ENCODE data around the gene TWF2.

The TWF2 gene

GRCh38 chr3:52256622-52257021 is 17.7 kb upstream of the TWF2 start:
- DNase-seq = no peak

GRCh38 chr3:52256159-52256558 is 17.2 kb upstream of the TWF2 start:
- no peak for DNase-seq

DNA sequence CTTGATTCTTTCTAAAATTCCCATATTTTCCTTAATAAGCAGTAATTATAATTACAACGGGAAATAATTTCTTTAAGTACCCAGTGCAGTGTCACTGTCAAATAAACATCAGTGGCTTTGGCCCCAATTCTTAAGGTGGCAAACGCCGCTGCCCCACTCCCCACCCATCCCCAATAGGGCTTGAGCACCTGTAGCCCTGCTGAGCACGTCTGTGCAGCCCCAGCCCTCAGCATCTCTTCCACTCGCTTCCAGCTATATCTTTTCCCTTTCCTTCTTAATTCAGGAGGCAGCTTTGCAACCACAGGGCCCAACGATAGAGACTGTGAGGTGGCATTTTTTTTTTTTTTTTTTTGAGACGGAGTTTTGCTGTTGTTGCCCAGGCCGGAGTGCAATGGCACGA is 15.7 kb upstream of the TWF2 start:
- no peak for DNase-seq

- DNase-seq = peak; percentile 78
Observed at GRCh38 chr3:52253314-52254304, 14.7 kb upstream of the TWF2 start.

GRCh38 chr3:52250122-52250521 is 11.2 kb upstream of the TWF2 start:
- DNase-seq = no peak

GRCh38 chr3:52249683-52250082 is 10.7 kb upstream of the TWF2 start:
- DNase-seq = no peak

DNA sequence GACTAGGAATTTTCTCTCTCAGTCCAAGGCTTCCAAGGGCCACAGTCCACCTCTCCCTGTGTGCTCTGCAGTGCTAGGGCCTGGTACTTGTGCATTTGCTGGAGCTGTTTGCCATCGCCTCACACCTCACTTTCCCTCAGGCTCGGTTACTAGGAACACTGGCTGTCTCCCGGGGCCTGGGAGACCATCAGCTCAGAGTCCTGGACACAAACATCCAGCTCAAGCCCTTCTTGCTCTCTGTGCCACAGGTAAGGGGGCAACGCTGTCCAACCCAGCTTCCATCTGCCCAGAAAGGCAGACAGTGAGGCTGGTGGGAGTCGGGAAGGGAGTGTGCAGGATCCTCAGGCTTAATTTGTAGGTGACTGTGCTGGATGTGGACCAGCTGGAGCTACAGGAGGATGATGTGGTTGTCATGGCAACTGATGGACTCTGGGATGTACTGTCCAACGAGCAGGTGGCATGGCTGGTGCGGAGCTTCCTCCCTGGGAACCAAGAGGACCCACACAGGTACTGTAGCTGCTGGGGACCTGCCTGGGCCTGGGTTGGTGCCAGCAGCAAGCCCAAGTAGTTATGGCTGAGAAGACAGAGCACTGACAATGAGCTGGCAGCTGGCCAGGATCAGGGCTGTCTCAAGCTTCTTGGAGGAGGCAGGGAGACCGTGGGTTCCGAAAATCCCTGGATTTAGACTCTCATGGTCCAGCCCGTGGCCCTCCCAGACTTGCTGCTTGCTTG is 10.0 kb upstream of the TWF2 start:
- DNase-seq = no peak

GRCh38 chr3:52248165-52248541 is 9.2 kb upstream of the TWF2 start:
- no peak for DNase-seq

DNA sequence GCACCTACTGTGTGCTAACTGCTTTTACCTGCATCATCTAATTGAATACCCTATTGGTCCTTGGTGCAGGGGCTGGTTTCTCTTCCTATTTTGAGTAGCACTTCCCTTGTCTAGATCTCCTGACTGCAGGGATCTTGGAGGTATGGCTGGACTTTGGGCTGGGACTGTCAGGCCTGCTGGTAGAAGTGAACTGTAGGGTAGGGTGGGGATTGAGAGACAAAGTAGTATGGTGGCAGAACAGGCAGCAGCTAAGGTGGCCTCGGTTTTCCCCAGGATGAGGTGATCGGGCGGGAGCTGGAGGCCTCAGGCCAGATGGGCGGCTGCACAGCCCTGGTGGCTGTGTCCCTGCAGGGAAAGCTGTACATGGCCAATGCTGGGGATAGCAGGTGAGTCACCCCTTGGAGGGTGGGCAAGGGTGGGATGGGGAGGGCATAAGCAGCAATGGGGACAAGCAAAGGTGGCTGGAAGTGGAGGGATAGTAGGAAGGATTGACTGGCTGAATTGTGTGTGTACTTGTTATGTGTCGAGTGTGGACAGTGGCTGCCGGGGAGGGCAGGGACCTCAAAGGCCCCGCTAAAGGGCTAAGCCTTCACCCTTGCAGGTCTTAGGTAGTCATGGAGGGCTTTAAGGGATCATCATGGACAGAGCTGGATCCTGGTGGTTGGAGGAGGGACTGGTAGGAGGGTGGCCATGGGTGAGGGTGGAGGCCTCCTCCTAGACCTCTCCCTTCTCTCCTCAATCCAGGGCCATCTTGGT is 8.6 kb upstream of the TWF2 start:
- peak; percentile 0 for DNase-seq

DNA sequence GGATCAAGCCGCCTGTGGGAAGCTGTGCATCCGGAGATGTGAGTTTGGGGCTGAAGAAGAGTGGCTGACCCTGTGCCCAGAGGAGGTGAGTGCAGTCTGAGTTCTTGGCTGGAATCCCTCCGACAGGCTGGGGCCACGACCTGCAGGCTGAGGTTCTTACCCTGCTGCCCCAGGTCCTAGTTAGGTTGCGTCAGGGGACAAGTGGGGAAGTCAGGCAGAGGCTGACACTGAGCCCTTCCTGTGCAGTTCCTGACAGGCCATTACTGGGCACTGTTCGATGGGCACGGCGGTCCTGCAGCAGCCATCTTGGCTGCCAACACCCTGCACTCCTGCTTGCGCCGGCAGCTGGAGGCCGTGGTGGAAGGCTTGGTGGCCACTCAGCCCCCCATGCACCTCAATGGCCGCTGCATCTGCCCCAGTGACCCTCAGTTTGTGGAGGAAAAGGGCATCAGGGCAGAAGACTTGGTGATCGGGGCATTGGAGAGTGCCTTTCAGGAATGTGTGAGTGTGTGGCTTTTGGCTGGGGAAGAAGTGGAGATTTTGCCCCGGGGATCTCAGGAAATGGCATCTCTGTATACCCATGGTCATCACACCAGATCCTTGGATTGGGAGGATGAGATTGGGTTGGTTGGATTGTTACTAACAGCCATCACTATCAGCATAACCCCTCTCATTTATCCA is 7.9 kb upstream of the TWF2 start:
- peak; percentile 13 for DNase-seq

DNA sequence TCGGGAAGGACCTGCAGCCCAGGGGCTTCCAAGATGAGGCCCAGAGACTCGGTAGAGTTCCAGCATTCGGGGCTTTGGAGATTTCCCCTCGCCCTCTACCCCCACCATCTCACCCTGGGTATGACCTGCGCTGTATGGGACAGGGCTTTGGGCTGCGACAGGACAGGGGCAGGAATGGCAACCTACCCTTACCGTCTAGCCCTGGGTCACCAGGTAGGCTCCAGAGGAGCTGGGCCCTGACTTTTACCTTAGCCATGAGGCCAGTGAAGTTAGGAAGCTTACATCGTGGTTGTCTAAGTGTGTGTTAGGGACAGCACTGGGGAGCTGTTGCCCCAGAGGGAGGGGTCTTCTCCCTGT is 7.3 kb upstream of the TWF2 start:
- DNase-seq = no peak

DNA sequence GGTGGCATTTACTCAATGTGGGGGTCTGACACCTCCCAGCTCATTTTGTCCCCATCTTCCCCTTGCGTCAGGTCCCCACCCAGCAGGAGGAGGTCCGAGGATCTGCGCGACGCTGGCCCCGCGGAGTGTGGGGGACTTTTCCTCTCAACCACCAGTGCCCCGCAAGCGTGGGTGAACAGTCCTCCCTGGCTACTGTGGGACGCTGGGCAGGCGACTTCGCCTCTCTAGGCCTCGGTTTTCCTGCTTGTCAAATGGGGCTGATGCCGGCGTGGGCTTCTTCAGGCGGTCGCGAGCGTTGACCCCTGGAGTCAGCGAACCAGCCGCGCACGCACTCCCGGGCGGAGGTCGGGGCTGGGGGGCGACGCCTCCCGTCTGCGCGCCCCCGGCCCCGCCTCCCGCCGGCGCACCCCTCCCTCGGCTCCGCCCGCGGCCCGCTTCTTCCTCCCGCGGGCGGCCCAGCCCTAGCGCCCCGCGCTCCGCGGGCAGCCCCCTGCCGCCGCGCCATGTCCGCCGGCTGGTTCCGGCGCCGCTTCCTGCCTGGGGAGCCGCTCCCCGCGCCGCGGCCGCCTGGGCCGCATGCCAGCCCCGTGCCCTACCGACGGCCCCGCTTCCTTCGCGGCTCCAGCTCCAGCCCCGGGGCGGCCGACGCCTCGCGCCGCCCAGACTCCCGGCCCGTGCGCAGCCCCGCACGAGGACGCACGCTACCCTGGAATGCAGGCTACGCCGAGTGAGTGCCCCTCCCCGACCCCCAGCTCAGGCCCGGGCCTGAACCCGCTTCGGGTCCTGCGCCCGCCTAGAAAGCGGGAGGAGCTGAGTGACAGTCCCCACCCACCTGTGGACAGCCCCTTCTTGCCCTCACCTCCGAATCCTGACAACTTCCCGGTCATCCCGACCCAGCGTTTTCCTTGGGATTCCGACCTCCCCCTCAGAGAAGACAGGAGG is 6.6 kb upstream of the TWF2 start, which contains the start of gene PPM1M:
TSS of gene PPM1M (plus strand) at position 438 of the 942 bp plus-strand sequence. CDS start at position 504, 66 bp downstream.
- peak; percentile 65 for DNase-seq

DNA sequence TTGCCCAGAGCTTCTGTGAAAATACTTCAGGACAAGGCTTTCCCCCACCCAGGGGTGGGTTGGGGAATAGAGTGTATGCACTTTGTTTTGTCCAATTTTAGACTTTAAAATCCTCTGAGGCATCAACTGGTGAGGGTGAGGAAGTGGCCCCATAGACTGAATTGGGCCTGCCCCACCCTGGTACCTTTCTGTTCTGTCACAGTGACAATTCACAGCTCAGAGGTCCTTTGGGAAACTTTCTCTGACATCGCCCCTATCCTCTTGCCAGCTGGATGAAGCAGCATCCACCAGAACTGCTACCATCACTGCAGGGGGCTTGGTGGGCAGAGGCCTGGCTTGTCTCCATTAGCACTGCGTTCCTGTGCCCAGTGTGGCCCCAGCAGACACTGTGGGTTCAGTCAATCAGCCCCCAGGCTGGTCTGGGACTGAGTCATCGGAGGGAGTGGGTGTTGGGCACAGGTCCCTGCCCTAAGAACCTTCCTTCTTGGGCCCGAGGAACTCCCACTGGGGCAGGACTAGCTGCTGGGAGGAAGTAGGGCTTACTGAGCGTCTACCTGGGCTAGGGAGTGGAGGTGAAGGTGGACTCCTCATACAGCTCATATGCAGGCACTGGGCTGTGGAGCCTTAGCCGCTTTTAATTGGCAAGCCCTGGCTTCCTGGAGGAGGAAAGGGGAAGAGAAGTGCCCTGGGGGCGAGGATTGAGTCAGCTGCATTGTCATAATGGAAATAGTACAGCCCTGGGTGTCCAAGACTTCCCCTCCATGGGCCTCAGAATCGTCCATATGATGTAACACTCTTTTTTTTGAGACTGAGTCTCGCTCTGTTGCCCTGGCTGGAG is 5.1 kb upstream of the TWF2 start:
- no peak for DNase-seq

GRCh38 chr3:52242039-52242438 is 3.1 kb upstream of the TWF2 start:
- DNase-seq = no peak

DNA sequence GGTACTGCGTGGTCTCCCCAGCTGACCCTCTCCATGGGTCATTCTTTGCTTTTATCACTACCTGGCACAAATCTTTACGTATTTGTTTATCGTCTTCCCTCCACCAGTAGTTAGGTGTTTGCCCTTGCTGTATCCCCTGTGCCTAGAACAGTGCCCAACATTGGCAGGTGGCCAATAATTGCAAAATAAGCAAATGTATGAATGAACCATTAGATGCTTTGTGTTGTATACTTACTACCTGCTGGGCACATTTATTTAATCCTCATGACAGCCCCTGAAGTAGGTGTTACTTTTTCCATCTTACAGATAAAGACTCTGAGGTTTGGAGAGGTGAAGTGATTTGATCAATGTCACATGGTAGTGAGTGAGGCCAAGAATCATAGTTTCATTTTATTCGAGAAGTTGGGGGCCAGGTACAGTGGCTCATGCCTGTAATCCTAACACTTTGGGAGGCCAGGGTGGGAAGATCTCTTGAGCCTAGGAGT is 2.0 kb upstream of the TWF2 start:
- no peak for DNase-seq

GRCh38 chr3:52240059-52240885 is 1.3 kb upstream of the TWF2 start:
- peak; percentile 48 for DNase-seq

- no peak for DNase-seq
Observed at GRCh38 chr3:52238193-52238760, 681 bp downstream of the TWF2 start.

DNA sequence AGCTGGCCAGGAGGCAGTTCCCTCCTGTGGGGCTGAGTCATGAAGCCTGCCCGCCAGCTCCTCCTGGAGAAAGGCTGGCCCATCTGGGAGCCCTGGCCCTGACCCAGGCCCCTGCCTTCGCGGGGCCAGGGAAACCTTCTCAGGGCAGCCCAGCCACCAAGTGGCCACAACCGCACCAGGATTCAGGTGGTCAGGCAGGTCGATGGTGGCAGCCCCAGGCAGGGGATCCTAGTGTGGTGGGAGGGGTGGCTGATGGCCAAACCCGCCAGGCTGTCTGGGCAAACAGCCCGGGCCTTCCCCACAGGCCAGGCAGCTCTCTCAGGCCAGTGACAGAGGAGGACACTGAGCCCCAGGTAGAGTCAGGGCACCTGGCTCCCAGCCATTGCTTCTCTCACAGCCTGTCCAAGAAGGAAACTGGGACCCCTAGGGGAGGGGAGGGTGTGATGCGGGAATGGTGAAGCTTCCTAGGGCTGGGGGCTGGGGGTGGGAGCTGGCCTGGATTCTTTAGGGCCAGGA is 1.2 kb downstream of the TWF2 start:
- no peak for DNase-seq

Measured in activated effector memory CD4-positive, alpha-beta T cell treated with Interleukin-2 at 50 U/mL for 16 hours (primary cell).